AG09309 (cell line): ENCODE measurements around the gene ADAMTS2.

Source experiments
- DNase-seq: peaks from one replicate; pipeline ENCODE4 v3.0.0-alpha.2; 2010; ENCODE audit warnings: low read depth
- H3K4me3 ChIP-seq: 2 replicates; pipeline ENCODE4 v1.5.1; 2011; ENCODE audit warnings: mild to moderate bottlenecking, low read depth, low read length, moderate library complexity; ENCODE audit not compliant: control insufficient read depth
- CTCF ChIP-seq: IDR thresholded peaks from 2 replicates; pipeline ENCODE4 v1.5.1; 2011; ENCODE audit warnings: mild to moderate bottlenecking, low read depth, low read length, inconsistent platforms; ENCODE audit not compliant: insufficient read depth, control insufficient read depth; ENCODE audit errors: missing control alignments

ADAMTS2 gene

GRCh38 chr5:179250561-179251225 is 94.6 kb downstream of the ADAMTS2 start:
- DNase-seq = no peak
- no peak for TF ChIP-seq CTCF
- no peak overlapping the region for H3K4me3 ChIP-seq

DNA sequence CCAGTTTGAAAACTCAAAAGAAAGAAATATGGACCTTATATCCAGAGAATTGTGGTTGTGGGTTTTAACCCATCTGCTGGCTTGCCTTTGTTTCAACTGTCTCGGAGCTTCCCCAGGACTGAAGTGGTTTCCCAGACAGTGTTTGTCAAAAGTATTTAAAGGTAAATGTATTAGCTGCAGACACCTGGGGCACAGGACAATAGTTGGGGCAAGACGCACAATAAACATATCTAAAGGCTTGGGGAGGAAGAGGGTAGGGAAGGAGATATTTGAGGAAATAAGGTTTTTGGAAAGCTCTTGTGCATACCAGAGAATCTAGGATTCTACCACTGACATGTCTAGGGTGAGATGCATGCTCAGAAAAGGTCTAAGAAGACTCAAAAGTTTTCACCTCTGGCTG is 99.0 kb downstream of the ADAMTS2 start:
- TF ChIP-seq CTCF = no peak
- H3K4me3 ChIP-seq = no peak overlapping the region
- DNase-seq = no peak

GRCh38 chr5:179245031-179245430 is 100.2 kb downstream of the ADAMTS2 start:
- no peak for TF ChIP-seq CTCF
- H3K4me3 ChIP-seq = no peak overlapping the region

GRCh38 chr5:179244044-179244443 is 101.2 kb downstream of the ADAMTS2 start:
- no peak for TF ChIP-seq CTCF
- no peak overlapping the region for H3K4me3 ChIP-seq
- no peak for DNase-seq

More at GRCh38 chr5:179245031-179245430, 100.2 kb downstream of the ADAMTS2 start:
- DNase-seq = no peak

- TF ChIP-seq CTCF = no peak
- no peak for DNase-seq
- H3K4me3 ChIP-seq = no peak overlapping the region
Observed at GRCh38 chr5:179243333-179243732, 101.9 kb downstream of the ADAMTS2 start.

GRCh38 chr5:179242676-179243075 is 102.6 kb downstream of the ADAMTS2 start:
- no peak for DNase-seq
- H3K4me3 ChIP-seq = no peak overlapping the region
- no peak for TF ChIP-seq CTCF

GRCh38 chr5:179241764-179242370 is 103.4 kb downstream of the ADAMTS2 start:
- no peak for DNase-seq
- TF ChIP-seq CTCF = no peak
- no peak overlapping the region for H3K4me3 ChIP-seq
